Stimulated activated CD4-positive, alpha-beta T cell treated with anti-CD3 and anti-CD28 coated beads, Interleukin-4, amount 100 ng/mL, for 48 hours (primary cell): Measurements from ENCODE around the gene GCNT4.

Experiments
- DNase-seq, 2 donors: peaks; one replicate each; pipeline ENCODE4 v3.0.0-alpha.2; 2020; ENCODE audit warnings: low read depth in 2 of 2

Gene GCNT4

DNA sequence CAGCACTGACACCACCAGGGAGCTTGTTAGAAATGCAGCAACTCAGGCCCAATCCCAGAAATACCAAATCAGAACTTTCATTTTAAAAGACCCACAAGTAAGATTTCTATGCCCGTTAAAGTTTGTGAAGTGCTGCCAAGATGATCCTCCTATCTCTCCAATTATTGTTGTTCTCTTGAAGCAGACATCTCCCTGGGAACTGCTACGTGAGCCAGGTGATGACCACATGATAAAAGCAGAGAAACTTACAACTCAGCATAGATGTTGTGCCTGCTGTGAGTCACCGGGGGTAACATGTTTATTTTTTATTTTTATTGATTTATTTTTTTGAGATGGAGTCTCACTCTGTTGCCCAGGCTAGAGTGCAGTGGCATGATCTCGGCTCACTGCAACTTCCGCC lies 34.4 kb downstream of the GCNT4 start:
- DNase-seq, result no peak

GRCh38 chr5:75016896-75017295 lies 35.5 kb downstream of the GCNT4 start:
- no peak for DNase-seq

DNA sequence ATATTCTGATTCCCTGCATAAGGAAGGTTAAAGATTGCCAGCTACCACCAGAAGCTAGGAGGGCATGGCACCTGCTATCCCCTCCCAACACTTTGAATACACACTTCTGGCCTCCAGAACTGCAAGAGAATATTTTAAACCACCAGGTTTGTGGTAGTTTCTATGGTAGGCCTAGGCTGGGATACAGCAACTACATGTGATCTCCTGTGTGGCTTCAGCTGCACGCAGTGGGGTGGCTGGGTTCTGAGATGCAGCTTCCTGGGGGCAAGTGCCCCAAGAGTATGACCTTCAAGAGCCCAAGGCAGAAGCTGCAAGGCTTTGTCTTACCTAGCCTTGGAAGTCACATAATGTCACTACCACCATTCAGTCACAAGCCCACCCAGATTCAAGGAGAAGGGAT lies 39.6 kb downstream of the GCNT4 start:
- DNase-seq, result no peak

DNA sequence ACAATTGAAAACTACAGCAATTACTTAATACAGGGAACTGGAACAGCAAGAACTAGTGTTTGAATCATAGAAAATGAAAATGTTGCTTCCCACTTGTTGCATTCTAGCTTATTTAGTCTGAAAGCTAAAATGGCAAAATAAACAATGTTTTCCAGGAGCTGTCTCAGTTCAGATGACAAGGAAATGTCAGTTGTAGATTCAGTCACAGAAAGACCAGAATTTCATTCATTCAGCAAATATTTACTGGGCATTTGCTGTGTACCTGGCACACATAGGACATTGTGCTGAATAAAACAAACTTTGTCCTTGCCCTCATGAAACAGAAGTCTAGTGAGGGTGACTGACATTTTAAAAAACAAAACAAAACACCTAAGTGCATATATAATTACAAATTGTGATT lies 41.5 kb downstream of the GCNT4 start:
- no peak for DNase-seq

DNA sequence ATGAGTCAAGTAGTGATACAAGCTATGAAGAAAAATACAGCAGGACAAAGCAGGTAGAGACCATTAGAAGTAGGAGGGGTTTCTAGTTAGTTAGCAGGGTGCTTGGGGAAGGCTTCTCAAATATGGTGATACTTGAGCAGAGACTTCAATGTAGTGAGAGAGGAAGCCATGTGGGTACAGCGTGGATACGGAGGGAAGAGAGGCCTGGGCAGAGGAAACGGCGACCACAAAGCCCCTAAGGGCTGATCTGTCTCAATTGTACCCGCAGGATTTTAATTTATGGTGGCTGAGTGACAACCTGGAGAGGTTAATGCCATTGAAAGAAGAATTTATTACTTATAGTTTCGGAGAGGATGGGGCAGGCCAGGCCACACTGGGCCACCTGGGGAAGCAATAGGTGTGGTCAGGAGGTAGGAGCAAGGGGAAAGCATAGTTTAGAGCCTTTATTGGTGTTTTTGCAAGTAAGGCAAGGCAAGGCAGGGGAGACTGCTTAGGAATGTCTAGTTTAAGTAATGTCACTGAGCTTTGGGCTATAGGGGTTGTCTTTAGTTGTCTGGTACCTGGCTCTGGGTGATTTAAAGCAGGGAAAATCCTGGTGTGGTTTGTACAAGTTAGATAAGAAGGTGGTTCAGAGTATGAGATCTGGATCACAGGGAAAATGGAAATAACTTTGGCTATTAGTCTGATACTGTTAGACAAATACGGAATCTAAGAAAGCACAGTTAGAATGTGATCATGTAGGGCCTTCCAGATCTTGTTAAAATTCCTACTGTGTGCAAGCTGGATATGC lies 42.6 kb downstream of the GCNT4 start:
- DNase-seq, result no peak

- DNase-seq, result no peak
Observed at GRCh38 chr5:75006865-75007822, 45.2 kb downstream of the GCNT4 start.

GRCh38 chr5:75005561-75005960 lies 46.8 kb downstream of the GCNT4 start:
- DNase-seq, result no peak
